22Rv1 (cell line): ENCODE measurements around the gene SLC39A5.

Experiments used
- CTCF ChIP-seq: fragments of 450-650 bp; IDR thresholded peaks from 2 replicates; pipeline ENCODE4 v1.5.1; 2017; ENCODE audit warnings: mild to moderate bottlenecking
- ZFX ChIP-seq: fragments of 450-650 bp; IDR thresholded peaks from 2 replicates; pipeline ENCODE4 v1.6.1; 2017; ENCODE audit warnings: antibody characterized with exemption, borderline replicate concordance

- TF ChIP-seq CTCF, result no peak
- no peak for TF ChIP-seq ZFX
Measured at GRCh38 chr12:56256326-56256960, 26.6 kb downstream of the SLC39A5 start.
